HS-5 (cell line): ENCODE measurements around the gene TPST2.

Experiments used
- DNase-seq: peaks from one replicate; pipeline ENCODE4 v3.0.0-alpha.2; 2012; ENCODE audit warnings: low read depth

Gene TPST2

GRCh38 chr22:26579331-26579886 is 10.5 kb downstream of the TPST2 start:
- DNase-seq = no peak

DNA sequence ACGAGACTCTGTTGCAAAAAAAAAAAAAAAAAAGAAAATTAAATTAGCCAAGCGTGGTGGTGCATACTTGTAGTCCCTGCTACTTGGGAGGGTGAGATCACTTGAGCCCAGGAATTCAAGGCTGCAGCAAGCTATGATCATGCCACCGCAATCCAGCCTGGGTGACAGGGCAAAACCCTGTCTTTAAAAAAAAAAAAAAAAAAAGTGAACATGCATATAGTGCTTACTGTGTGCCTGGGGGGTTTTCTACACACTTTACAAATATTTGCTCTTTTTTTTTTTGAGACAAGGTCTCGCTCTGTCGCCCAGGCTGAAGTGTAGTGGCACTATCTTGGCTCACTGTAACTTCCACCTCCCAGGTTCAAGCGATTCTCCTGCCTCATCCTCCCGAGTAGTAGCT is 12.9 kb downstream of the TPST2 start:
- DNase-seq = no peak

GRCh38 chr22:26576026-26576680 is 13.8 kb downstream of the TPST2 start:
- no peak for DNase-seq

DNA sequence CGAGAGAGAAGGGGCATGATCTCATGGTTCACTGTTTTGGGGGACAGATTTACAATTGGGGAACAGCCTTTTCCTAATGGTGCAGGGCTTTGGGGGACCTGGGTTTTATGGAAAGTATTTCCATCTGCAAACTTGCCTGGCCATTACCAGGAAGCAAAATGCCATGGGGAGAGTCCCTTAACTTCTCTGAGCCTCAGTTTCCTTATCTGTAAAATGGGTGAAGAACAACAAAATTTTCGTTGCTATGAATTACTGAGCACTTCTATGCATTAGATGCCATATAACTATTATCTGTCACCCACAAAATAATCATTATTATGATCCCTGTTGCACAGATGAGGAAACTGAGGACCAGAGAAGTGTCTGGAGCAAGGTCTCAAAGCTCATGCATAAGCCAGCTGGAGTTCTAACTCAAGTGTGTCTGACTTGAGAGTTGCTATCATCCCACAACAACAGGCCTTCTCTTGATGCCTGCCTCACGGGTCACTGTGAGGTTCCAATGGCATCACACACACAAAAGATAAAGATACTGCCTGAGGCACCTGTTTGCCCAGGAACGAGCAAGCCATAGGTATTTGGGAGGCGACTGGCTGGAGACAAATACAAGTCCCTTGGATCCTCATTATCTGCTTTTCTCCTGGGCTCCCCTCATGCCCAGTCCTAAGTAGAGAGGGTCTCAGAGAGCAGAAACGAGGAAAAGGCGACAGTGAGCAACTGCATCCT is 15.8 kb downstream of the TPST2 start:
- DNase-seq = no peak

GRCh38 chr22:26573026-26573662 is 16.8 kb downstream of the TPST2 start:
- no peak for DNase-seq

GRCh38 chr22:26570864-26571525 is 18.9 kb downstream of the TPST2 start:
- DNase-seq = no peak

- no peak for DNase-seq
Observed at GRCh38 chr22:26570115-26570514, 19.8 kb downstream of the TPST2 start.

DNA sequence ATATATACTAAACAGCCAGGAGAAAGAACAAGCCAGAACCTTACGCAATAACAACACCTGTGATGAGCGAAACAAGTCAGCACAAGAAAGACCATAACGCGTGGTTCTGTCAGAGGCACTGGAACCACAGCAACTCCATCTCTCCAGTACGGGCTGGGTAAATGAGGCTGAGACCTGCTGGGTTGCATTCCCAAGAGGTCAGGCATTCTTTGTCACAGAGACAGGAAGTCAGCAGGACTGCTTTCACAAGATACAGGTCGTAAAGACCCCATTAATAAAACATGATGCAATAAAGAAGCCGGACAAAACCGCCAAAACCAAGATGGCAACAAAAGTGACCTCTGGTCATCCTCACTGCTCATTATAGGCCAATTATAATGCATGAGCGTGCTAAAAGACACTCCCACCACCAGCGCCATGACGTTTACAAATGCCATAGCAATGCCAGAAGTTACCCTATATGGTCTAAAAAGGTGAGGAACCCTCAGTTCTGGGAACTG is 21.7 kb downstream of the TPST2 start:
- no peak for DNase-seq

GRCh38 chr22:26567610-26568009 is 22.3 kb downstream of the TPST2 start:
- no peak for DNase-seq

GRCh38 chr22:26566994-26567393 is 22.9 kb downstream of the TPST2 start:
- no peak for DNase-seq

DNA sequence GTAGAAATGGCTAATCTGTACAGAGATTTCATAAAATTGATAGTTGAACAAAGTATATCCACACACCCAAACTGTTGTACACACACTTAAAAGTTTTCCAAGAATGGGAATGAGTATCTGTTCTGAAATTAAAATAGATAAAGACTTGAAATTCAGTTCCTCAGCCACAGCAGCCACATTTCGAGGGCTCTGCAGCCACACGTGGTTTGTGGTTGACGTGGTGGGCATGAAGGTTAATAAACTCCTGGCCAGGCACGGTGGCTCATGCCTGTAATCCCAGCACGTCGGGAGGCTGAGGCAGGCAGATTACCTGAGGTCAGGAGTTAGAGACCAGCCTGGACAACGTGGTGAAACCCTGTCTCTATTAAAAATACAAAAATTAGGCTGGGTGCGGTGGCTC is 24.0 kb downstream of the TPST2 start:
- no peak for DNase-seq

GRCh38 chr22:26565181-26565580 is 24.8 kb downstream of the TPST2 start:
- DNase-seq = no peak

DNA sequence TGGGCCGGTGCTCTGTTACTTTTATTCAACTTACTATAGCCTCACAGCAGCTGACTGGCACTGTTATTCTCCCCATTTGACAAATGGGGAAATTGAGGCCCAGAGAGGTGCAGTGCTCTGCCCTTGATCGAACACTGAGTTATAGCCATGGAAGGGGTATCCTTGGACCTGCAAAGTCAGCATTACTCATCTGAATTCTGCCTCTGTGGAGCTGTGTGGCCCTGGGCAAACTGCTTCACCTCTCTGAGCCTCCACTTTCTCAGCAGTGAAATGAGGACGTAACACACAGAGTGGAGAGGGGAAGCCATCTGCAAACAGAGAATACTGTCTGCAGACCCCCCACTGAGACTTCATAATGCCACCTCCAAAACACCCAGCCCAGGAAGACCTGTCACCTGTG is 25.3 kb downstream of the TPST2 start:
- DNase-seq = no peak

GRCh38 chr22:26564181-26564580 is 25.8 kb downstream of the TPST2 start:
- DNase-seq = no peak

DNA sequence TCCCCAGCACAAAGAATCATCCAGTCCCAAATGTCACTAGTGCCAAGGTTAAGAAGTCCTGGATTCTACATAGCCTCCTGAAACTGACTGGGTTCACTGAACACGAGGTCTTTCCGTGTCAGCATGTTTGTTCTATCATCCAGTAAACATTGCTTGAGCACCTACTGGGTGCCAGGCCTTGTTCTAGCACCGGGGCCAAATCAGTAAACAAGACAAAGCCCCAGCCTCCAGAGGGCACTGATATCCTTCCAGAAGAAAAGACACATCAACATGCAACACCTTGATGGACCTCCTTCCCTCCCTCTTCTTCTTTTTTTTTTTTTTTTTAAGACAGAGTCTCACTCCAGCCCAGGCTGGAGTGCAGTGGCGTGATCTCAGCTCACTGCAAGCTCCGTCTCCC is 26.9 kb downstream of the TPST2 start:
- no peak for DNase-seq

- no peak for DNase-seq
Observed at GRCh38 chr22:26561756-26562417, 28.0 kb downstream of the TPST2 start.

DNA sequence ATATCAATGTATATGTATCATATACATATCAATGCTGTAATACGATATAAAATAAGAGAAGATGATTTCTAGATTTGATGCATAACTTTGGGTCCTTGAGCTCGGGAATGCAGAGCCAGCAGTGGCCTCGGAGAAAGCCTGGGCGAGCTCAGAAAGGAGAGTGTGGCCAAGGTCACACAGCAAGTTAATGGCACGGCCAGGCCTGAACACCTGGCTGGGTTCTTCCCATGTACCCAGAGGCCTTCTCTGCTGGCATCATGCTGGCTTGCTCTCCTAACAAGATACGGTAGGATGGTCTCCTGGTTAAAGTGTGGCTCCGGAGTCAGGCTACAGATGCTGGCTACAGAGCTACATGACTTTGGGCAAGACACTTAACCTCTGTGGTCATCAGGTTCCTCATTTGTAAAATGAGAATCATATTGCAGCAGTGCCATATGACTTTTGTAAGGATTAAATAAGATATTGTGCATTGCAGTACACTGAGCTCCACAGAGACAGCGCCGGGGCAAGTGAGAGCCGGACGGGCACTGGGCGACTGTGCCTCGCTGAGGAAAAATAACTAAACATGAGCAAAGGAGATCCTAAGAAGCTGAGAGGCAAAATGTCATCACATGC is 29.9 kb downstream of the TPST2 start:
- DNase-seq = no peak

- no peak for DNase-seq
Observed at GRCh38 chr22:26558248-26558895, 31.6 kb downstream of the TPST2 start.

DNA sequence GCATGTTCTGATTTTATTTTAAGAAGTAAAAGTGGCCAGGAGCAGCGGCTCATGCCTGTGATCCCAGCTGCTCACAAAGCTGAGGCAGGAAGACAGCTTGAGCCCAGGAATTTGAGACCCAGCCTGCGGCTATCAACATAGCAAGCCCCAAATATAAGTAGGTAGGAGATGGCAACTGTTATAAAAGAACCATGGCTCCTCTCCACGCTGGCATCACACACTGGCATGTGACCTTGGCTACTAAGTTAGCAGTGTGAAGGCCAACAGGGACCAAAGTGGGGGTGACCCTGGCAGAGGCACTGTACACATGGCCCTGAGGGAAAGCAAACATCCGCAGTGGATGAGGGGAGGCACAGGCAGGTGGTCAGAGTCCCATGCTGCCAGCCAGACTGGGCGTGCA is 33.0 kb downstream of the TPST2 start:
- DNase-seq = no peak

- DNase-seq = no peak
Observed at GRCh38 chr22:26555478-26555877, 34.5 kb downstream of the TPST2 start.

- DNase-seq = no peak
Observed at GRCh38 chr22:26554956-26555355, 35.0 kb downstream of the TPST2 start.
